ENCODE measurements around the gene CDH4.

Gene CDH4

DNA sequence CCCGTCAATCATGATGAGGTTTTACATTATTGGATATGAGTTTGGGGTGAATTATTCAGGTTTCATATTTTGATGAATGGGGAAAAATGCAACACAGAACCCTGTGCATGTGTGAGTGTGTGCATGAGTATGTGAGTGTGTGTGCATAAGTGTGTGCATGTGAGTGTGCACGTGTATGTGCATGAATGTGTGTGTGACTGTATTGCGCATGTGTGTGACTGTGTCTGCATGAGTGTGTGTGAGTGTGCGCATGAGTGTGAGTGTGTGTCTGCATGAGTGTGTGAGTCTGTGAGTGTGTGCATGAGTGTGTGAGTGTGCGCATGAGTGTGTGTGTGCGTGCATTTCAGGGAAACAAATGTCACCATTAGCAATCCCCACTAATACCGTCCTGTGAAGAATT is 18.5 kb upstream of the CDH4 start:
- DNase-seq (ENCODE audit: low spot score), result no peak
- no peak overlapping the region for H3K27ac ChIP-seq
- ChIA-PET POLR2A (ENCODE audit: low non-redundant PET) (no interaction called here), CTCF (interaction anchor here (0.6 kb wide), 1 partner anchor 115 kb away, joined by 3 read pairs; no protein-coding TSS in a partner anchor)
- TF ChIP-seq, protein P1, sequence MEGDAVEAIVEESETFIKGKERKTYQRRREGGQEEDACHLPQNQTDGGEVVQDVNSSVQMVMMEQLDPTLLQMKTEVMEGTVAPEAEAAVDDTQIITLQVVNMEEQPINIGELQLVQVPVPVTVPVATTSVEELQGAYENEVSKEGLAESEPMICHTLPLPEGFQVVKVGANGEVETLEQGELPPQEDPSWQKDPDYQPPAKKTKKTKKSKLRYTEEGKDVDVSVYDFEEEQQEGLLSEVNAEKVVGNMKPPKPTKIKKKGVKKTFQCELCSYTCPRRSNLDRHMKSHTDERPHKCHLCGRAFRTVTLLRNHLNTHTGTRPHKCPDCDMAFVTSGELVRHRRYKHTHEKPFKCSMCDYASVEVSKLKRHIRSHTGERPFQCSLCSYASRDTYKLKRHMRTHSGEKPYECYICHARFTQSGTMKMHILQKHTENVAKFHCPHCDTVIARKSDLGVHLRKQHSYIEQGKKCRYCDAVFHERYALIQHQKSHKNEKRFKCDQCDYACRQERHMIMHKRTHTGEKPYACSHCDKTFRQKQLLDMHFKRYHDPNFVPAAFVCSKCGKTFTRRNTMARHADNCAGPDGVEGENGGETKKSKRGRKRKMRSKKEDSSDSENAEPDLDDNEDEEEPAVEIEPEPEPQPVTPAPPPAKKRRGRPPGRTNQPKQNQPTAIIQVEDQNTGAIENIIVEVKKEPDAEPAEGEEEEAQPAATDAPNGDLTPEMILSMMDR (conservative IDR thresholded peaks at IDR 0.05; ENCODE audit: low read depth), result no peak

DNA sequence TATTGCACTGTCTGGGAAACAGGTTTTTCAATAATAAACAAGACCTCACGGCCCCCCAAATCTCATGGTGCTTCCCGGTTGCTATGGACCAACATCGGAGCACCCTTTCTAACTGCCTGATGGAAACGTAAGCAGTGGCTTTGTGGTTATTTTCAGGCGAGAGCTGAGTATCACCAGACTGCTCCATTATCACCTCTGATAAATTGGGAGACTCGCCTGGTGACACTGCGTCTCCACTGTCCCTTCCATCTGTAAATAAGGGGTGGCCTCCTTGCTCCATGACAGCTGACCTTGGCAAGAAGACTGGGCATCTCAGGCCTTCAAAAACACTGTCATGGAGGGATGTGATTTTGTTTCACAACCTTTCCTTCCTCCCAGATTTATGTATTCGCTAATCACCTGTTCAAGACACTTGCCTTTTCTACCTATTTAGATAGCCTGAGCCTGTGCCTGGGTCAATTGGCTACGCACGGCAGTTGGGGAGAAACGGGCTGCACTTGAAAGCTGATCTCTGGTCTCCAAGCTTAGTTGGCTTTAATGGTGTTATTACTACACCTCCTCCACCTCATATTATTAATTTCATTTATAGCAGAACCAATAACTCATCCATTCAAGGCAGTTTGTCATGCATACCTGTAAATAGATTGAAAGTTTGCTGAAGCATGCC is 17.7 kb upstream of the CDH4 start:
- POLR2A ChIA-PET (ENCODE audit: low non-redundant PET), result no interaction called here
- TF ChIP-seq, protein P1 (conservative IDR thresholded peaks at IDR 0.05; ENCODE audit: low read depth), result no peak
- DNase-seq (ENCODE audit: low spot score), result no peak
- no peak overlapping the region for H3K27ac ChIP-seq
- CTCF ChIA-PET, result interaction anchor here (0.6 to 1.4 kb wide), 3 partner anchors 116 to 1097 kb away, joined by 3 to 4 read pairs (median 3); no protein-coding TSS in a partner anchor

DNA sequence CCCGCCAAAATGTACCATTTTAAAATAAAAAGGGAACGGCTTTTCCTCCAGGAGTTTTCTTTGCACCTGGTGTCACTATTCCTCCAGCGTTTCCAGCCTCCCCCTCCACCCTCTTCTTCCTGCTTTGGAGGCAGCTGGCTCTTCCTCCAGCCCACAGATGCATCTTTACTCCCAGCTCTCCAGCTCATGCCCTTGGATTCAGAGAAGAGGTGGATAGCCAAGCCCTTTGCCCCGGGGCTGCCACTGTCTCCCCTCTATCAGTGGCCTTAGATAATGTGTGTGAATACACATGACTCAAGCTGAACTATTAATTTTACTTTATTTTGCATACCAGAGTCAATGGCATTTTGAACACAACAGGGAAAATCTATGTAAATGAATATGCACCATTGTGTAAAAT is 15.3 kb upstream of the CDH4 start:
- POLR2A ChIA-PET (ENCODE audit: low non-redundant PET), result no interaction called here
- H3K27ac ChIP-seq, result no peak overlapping the region
- TF ChIP-seq, protein P1 (conservative IDR thresholded peaks at IDR 0.05; ENCODE audit: low read depth), result no peak
- CTCF ChIA-PET, result interaction anchor here (0.6 kb wide), 1 partner anchor 470 kb away, joined by 3 read pairs; no protein-coding TSS in a partner anchor
- DNase-seq (ENCODE audit: low spot score), result no peak

DNA sequence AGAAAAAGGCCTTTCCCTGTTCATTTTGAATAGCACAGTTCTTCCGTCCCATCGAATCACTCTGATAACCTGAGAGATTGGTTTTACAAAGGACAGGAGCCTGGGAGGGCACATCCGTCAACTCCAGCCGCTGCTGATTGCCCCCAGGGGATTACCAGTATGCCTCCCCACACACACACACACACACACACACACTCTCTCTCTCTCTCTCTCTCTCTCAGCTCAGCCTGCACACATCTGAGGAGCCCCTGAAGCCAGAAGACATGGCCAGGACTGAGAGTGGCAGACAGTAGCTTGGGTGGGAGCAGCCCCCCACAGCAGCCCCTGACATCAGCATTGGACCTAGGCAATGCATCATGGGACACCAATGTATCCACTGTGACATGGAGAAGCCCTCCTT is 13.2 kb upstream of the CDH4 start:
- ChIA-PET POLR2A (ENCODE audit: low non-redundant PET) (no interaction called here), CTCF (no interaction called here)
- no peak overlapping the region for H3K27ac ChIP-seq
- no peak for DNase-seq (ENCODE audit: low spot score)
- TF ChIP-seq, protein P1 (conservative IDR thresholded peaks at IDR 0.05; ENCODE audit: low read depth), result no peak

DNA sequence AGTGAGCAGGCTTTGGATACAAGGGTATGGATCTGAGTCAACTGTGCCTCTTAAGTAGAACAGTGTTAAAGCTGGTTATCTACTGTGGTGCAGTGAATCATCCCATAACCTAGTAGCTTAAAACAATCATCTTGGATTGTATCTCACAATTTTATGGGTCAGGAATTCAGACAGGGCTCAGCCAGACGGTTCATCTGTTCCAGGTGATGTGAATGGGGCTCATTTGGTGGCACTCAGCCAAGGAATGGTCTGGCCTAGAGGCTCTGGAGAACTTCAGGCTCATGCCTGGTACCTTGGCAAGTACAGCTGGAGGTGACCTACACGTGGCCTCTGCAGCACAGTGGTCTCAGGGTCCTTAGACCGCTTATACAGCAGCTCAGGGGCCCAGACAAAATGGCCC is 11.2 kb upstream of the CDH4 start:
- DNase-seq (ENCODE audit: low spot score), result no peak
- POLR2A ChIA-PET (ENCODE audit: low non-redundant PET), result no interaction called here
- CTCF ChIA-PET, result interaction anchor here (0.6 to 1.0 kb wide), 2 partner anchors 13 to 1147 kb away, joined by 3 to 5 read pairs; no protein-coding TSS in a partner anchor
- no peak overlapping the region for H3K27ac ChIP-seq
- TF ChIP-seq, protein P1 (conservative IDR thresholded peaks at IDR 0.05; ENCODE audit: low read depth), result no peak

DNA sequence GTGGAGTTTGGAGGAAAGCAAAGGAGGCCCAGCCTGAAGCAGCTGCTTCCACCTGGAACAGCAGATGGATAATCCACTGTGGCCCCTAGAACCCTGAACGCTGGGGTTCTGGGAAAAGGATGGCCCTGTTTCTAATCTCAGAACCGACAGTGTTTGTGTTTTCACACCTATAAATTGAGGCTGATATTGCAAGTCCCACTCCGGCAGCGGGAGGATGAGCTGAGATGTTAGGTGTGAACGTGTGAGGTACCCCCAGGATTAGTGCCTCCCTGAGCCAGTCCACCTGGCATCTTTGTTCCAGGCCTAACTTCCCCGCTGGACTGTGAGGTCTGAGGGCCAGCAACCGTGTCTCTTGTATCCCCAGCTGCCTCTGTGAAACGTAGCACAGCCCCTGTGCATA is 7.8 kb upstream of the CDH4 start:
- POLR2A ChIA-PET (ENCODE audit: low non-redundant PET), result no interaction called here
- no peak for DNase-seq (ENCODE audit: low spot score)
- CTCF ChIA-PET, result no interaction called here
- no peak overlapping the region for H3K27ac ChIP-seq
- TF ChIP-seq, protein P1 (conservative IDR thresholded peaks at IDR 0.05; ENCODE audit: low read depth), result no peak
